ENCODE results near the gene TNFRSF13B. TPM values are rescaled to one million over a fixed set of nuclear protein-coding genes. Genes with fewer than 3 reads are reported as not detected.
"Not testable (repeated sequence)": the region's sequence is repeated elsewhere in the genome, so short reads cannot be mapped to it uniquely, and the experiment has no call there.

The TNFRSF13B gene
- total and polyA plus RNA-seq, 10 of the 15 experiments (the other 5 are each of a cell fraction or from before 2014, with no cell fraction given): 15.5 to 231 (median 119) TPM

DNA sequence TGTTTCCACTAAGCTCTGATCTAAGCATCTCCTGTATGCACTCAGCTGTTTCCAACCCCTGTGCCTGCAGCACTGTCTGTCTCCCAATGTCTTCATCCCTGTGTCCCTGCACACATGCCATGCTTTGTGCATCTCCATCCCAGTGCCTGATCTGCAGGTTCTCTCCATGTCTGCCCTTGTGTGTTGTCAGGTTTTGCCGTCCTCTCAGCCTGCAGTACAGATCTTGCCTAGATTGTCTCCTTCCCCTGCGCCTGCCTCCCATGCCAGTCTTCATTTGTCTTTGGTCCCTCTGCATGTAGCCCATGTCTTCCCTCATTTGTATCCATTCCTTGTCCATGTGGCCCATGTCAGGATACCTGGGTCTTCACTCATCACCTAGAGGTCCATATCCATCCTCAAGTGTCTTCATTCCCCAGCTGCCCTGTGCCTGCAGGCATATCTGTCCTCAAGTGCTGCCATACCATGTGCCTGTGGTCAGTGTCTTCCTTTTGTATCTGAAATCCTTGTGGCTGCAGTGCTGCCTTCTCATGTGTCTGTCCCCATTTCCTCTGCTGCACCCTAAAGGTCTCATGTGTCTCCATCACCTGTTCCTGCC is 71.5 kb downstream of the TNFRSF13B start:
- no peak for FAIRE-seq
- no peaks in the 10 kb centered on the region for H3K36me3 ChIP-seq (ENCODE audit: control insufficient read depth in 2 of 2, insufficient read depth in 2 of 2, low read length in 1 of 2)
- no peaks in the 10 kb centered on the region for H3K4me1 ChIP-seq (ENCODE audit: control insufficient read depth, insufficient read depth, low read length)
- SMC1A ChIA-PET (ENCODE audit: uncharacterized antibody, unreplicated experiment): interaction anchor here (0.5 to 1.6 kb wide), 2 partner anchors 90 to 167 kb away, joined by 3 to 4 read pairs; no protein-coding TSS in a partner anchor
- no peaks in the 10 kb centered on the region; a peak in 2 of 4 replicates for H3K27me3 ChIP-seq (replicated peaks in 1 of 2; ENCODE audit: control insufficient read depth in 2 of 2, insufficient read depth in 2 of 2, low read length in 1 of 2)
- in situ Hi-C loops (cut with MboI) (no loop called here), intact Hi-C loops (cut with micrococcal nuclease; ENCODE audit: unreplicated experiment) (no loop called here)
- H3K4me3 ChIP-seq: no peak overlapping the region
- H3K4me2 ChIP-seq (ENCODE audit: control insufficient read depth, insufficient read depth): no peak overlapping the region
- no peaks in the 10 kb centered on the region for H3K9me3 ChIP-seq (replicated peaks; ENCODE audit: control insufficient read depth, insufficient read depth, low read length)
- TF ChIP-seq POLR2A (IDR thresholded peaks at IDR 0.05; ENCODE audit: low read depth, low read length) (no peak), HDAC6 (IDR thresholded peaks at IDR 0.05; ENCODE audit: unreplicated experiment) (no peak), TCF7 (IDR thresholded peaks at IDR 0.05; ENCODE audit: borderline replicate concordance) (no peak), NFYB (IDR thresholded peaks at IDR 0.05; ENCODE audit: insufficient read depth, low read depth, low read length) (no peak), NFIC (IDR thresholded peaks at IDR 0.05; ENCODE audit: low read depth, low read length) (no peak), TARDBP (IDR thresholded peaks at IDR 0.05; ENCODE audit: borderline replicate concordance) (no peak), KDM1A (IDR thresholded peaks at IDR 0.05; ENCODE audit: borderline replicate concordance) (no peak), STAT3 (IDR thresholded peaks at IDR 0.05; ENCODE audit: low read depth, low read length) (no peak), EP300 (IDR thresholded peaks at IDR 0.05; ENCODE audit: borderline replicate concordance in 1 of 2, control insufficient read depth in 1 of 2, low read depth in 2 of 2, low read length in 2 of 2) (no peak)
- TF ChIP-seq, protein P1, sequence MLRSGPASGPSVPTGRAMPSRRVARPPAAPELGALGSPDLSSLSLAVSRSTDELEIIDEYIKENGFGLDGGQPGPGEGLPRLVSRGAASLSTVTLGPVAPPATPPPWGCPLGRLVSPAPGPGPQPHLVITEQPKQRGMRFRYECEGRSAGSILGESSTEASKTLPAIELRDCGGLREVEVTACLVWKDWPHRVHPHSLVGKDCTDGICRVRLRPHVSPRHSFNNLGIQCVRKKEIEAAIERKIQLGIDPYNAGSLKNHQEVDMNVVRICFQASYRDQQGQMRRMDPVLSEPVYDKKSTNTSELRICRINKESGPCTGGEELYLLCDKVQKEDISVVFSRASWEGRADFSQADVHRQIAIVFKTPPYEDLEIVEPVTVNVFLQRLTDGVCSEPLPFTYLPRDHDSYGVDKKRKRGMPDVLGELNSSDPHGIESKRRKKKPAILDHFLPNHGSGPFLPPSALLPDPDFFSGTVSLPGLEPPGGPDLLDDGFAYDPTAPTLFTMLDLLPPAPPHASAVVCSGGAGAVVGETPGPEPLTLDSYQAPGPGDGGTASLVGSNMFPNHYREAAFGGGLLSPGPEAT (IDR thresholded peaks at IDR 0.05; ENCODE audit: low read depth): no peak
- H3K27ac ChIP-seq (ENCODE audit: control insufficient read depth, insufficient read depth): no peak overlapping the region
- POLR2A ChIA-PET: interaction anchor here (0.5 kb wide), 1 partner anchor 67 kb away, joined by 7 read pairs; no protein-coding TSS in a partner anchor
- RAD21 ChIA-PET (ENCODE audit: unreplicated experiment): no interaction called here
- no peak overlapping the region for H2AFZ ChIP-seq (ENCODE audit: control insufficient read depth, low read depth, low read length)
- WGBS (ENCODE audit: insufficient coverage, insufficient replicate concordance, low lambda C conversion rate, missing lambda C conversion rate): 55% methylated on average over 2 of the region's 2 CpGs
- CTCF ChIA-PET: no interaction called here
- no peaks in the 10 kb centered on the region for H3K79me2 ChIP-seq (ENCODE audit: control insufficient read depth, insufficient read depth, low read length)
- ATAC-seq: no peak
- no TSS peak for BruUV-seq (replicated peaks)
- H4K20me1 ChIP-seq (ENCODE audit: control insufficient read depth, insufficient read depth): no peaks in the 10 kb centered on the region
- DNase-seq (ENCODE audit: low read depth, low spot score): no peak
- H3K9ac ChIP-seq (ENCODE audit: control insufficient read depth, insufficient read depth, low read length): no peak overlapping the region

- H3K4me2 ChIP-seq (ENCODE audit: control insufficient read depth, insufficient read depth); intact Hi-C loops (cut with micrococcal nuclease; ENCODE audit: unreplicated experiment); RAD21 ChIA-PET (ENCODE audit: unreplicated experiment); SMC1A ChIA-PET (ENCODE audit: uncharacterized antibody, unreplicated experiment); H3K27ac ChIP-seq (ENCODE audit: control insufficient read depth, insufficient read depth); H3K4me3 ChIP-seq; in situ Hi-C loops (cut with MboI); CTCF ChIA-PET; FAIRE-seq; H3K36me3 ChIP-seq (ENCODE audit: control insufficient read depth in 2 of 2, insufficient read depth in 2 of 2, low read length in 1 of 2); H4K20me1 ChIP-seq (ENCODE audit: control insufficient read depth, insufficient read depth); H3K9ac ChIP-seq (ENCODE audit: control insufficient read depth, insufficient read depth, low read length); H2AFZ ChIP-seq (ENCODE audit: control insufficient read depth, low read depth, low read length); H3K9me3 ChIP-seq (replicated peaks; ENCODE audit: control insufficient read depth, insufficient read depth, low read length); ATAC-seq; H3K4me1 ChIP-seq (ENCODE audit: control insufficient read depth, insufficient read depth, low read length); H3K79me2 ChIP-seq (ENCODE audit: control insufficient read depth, insufficient read depth, low read length); DNase-seq (ENCODE audit: low read depth, low spot score); BruUV-seq (replicated peaks); H3K27me3 ChIP-seq (replicated peaks in 1 of 2; ENCODE audit: control insufficient read depth in 2 of 2, insufficient read depth in 2 of 2, low read length in 1 of 2): not testable (repeated sequence)
- POLR2A ChIA-PET: interaction anchor here (0.6 kb wide), 1 partner anchor 20 kb away, joined by 4 read pairs; no protein-coding TSS in a partner anchor
- WGBS (ENCODE audit: insufficient coverage, insufficient replicate concordance, low lambda C conversion rate, missing lambda C conversion rate): 58% methylated on average over 8 of the region's 10 CpGs
Measured at GRCh38 chr17:16897211-16897896, 74.6 kb downstream of the TNFRSF13B start.
